IMR-90 (cell line): Measurements from ENCODE around the gene TXNRD1. TPM values are rescaled to one million over a fixed set of nuclear protein-coding genes. Genes with fewer than 3 reads are reported as not detected.
A peak's percentile ranks its signal among the peaks of the same experiment; 100 is the strongest.

Experiments
- ATAC-seq: fragments of 200-7000 bp; cut with Tn5 transposase; 2 replicates; pipeline ENCODE4 v1.9.1; 2020; ENCODE audit warnings: low read depth, mild to moderate bottlenecking, moderate library complexity
- BruUV-seq: library from RNA; stranded (reverse); fragments of 400-500 nt; replicated peaks from 2 replicates; lab custom pipeline; 2021; lab: Mats Ljungman, UMichigan
- CTCF ChIA-PET: fragments of 300-600 bp; formaldehyde crosslinking; extraction: SDS; loops from one replicate; lab custom pipeline; 2021; ENCODE audit warnings: antibody characterized with exemption; lab: Yijun Ruan, JAX
- POLR2A ChIA-PET: fragments of 300-600 bp; sonication (Branson Sonifier 250); formaldehyde crosslinking; loops from one replicate; lab custom pipeline; 2022; ENCODE audit warnings: antibody characterized with exemption; ENCODE audit not compliant: unreplicated experiment; lab: Charles Lee
- DNase-seq: peaks from one replicate; pipeline ENCODE4 v3.0.0; 2013
- H2AFZ ChIP-seq: replicated peaks from 2 replicates; pipeline ENCODE3; 2013; ENCODE audit warnings: low read length, mild to moderate bottlenecking; ENCODE audit not compliant: poor library complexity
- H2AK5ac ChIP-seq: 2 replicates; pipeline ENCODE4 v1.6.1; 2013; ENCODE audit warnings: low read depth, low read length, inconsistent platforms
- H2AK9ac ChIP-seq: replicated peaks from 2 replicates; pipeline ENCODE3; 2013; ENCODE audit warnings: mild to moderate bottlenecking, low read depth, low read length, moderate library complexity; ENCODE audit not compliant: poor library complexity
- H2BK120ac ChIP-seq: 2 replicates; pipeline ENCODE4 v1.6.1; 2013; ENCODE audit warnings: low read depth, low read length, inconsistent platforms
- H2BK15ac ChIP-seq: 3 replicates; pipeline ENCODE4 v1.6.1; 2013; ENCODE audit warnings: low read depth, low read length, inconsistent platforms
- H2BK20ac ChIP-seq: 2 replicates; pipeline ENCODE4 v1.6.1; 2013; ENCODE audit warnings: low read depth, mild to moderate bottlenecking, inconsistent platforms, low read length, moderate library complexity
- H2BK5ac ChIP-seq: 2 replicates; pipeline ENCODE4 v1.6.1; 2013; ENCODE audit warnings: mild to moderate bottlenecking, low read depth, low read length, inconsistent platforms; ENCODE audit not compliant: poor library complexity, severe bottlenecking
- H3K14ac ChIP-seq: replicated peaks from 2 replicates; pipeline ENCODE4 v1.6.1; 2013; ENCODE audit warnings: low read depth, low read length, inconsistent platforms
- H3K18ac ChIP-seq: 2 replicates; pipeline ENCODE4 v1.6.1; 2013; ENCODE audit warnings: low read depth, low read length, control low read depth
- H3K23ac ChIP-seq: 2 replicates; pipeline ENCODE4 v1.6.1; 2013; ENCODE audit warnings: low read depth, low read length, inconsistent platforms
- H3K27ac ChIP-seq: 2 replicates; pipeline ENCODE4 v1.5.1; 2013; ENCODE audit warnings: mild to moderate bottlenecking, control low read depth, low read length; ENCODE audit not compliant: insufficient read depth
- H3K27me3 ChIP-seq: 2 replicates; pipeline ENCODE4 v1.6.1; 2013; ENCODE audit warnings: low read length; ENCODE audit not compliant: control insufficient read depth, insufficient read depth
- H3K36me3 ChIP-seq: 2 replicates; pipeline ENCODE4 v1.6.1; 2013; ENCODE audit warnings: low read length, mixed read lengths; ENCODE audit not compliant: control insufficient read depth, insufficient read depth
- H3K4ac ChIP-seq: 2 replicates; pipeline ENCODE4 v1.6.1; 2013; ENCODE audit warnings: low read depth, low read length, inconsistent platforms
- H3K4me1 ChIP-seq: 2 replicates; pipeline ENCODE4 v1.6.1; 2013; ENCODE audit warnings: low read length, mixed read lengths; ENCODE audit not compliant: control insufficient read depth, insufficient read depth
- H3K4me2 ChIP-seq: 2 replicates; pipeline ENCODE4 v1.6.1; 2013; ENCODE audit warnings: low read depth, mild to moderate bottlenecking, control low read depth, low read length, moderate library complexity
- H3K4me3 ChIP-seq: 2 replicates; pipeline ENCODE4 v1.5.1; 2013; ENCODE audit warnings: low read depth, mild to moderate bottlenecking, control low read depth, low read length, moderate library complexity; ENCODE audit not compliant: insufficient read depth
- H3K56ac ChIP-seq: 2 replicates; pipeline ENCODE4 v1.6.1; 2013; ENCODE audit warnings: low read length, inconsistent platforms; ENCODE audit not compliant: insufficient read depth; ENCODE audit errors: extremely low read depth
- H3K79me1 ChIP-seq, 2 experiments: 2 replicates each; pipeline ENCODE4 v1.6.1; 2013; ENCODE audit warnings: low read length in 2 of 2, inconsistent platforms in 1 of 2, low read depth in 1 of 2
- H3K9ac ChIP-seq: 2 replicates; pipeline ENCODE4 v1.6.1; 2013; ENCODE audit warnings: low read depth, low read length, control low read depth
- H3K9me1 ChIP-seq: 2 replicates; pipeline ENCODE4 v1.6.1; 2013; ENCODE audit warnings: low read length, inconsistent platforms; ENCODE audit not compliant: insufficient read depth
- H3K9me3 ChIP-seq: 2 replicates; pipeline ENCODE4 v1.6.1; 2013; ENCODE audit warnings: low read length; ENCODE audit not compliant: control insufficient read depth, insufficient read depth
- H4K20me1 ChIP-seq: 2 replicates; pipeline ENCODE4 v1.6.1; 2013; ENCODE audit warnings: low read length, inconsistent platforms; ENCODE audit not compliant: insufficient read depth
- H4K5ac ChIP-seq: 2 replicates; pipeline ENCODE4 v1.6.1; 2013; ENCODE audit warnings: mild to moderate bottlenecking, low read depth, low read length, control low read depth
- H4K8ac ChIP-seq, 2 experiments: 2 replicates each; pipeline ENCODE4 v1.6.1; 2013; ENCODE audit warnings: low read depth in 2 of 2, low read length in 2 of 2, control low read depth in 1 of 2, inconsistent platforms in 1 of 2
- H4K91ac ChIP-seq: 2 replicates; pipeline ENCODE4 v1.6.1; 2013; ENCODE audit warnings: low read depth, low read length, inconsistent platforms; ENCODE audit not compliant: insufficient read depth
- BHLHE40 ChIP-seq: fragments of 150-350 bp; IDR thresholded peaks from 2 replicates; pipeline ENCODE4 v1.6.1; 2016; ENCODE audit warnings: mild to moderate bottlenecking, low read depth, low read length
- CEBPB ChIP-seq: IDR thresholded peaks from 2 replicates; pipeline ENCODE4 v1.6.1; 2012; ENCODE audit warnings: low read depth, low read length, improper control_type of control experiment
- CHD1 ChIP-seq: IDR thresholded peaks from 2 replicates; pipeline ENCODE4 v1.6.1; 2012; ENCODE audit warnings: low read depth, low read length, improper control_type of control experiment
- CTCF ChIP-seq: conservative IDR thresholded peaks from 2 replicates; pipeline ENCODE4 v1.5.1; 2012; ENCODE audit warnings: mild to moderate bottlenecking, low read depth, low read length, improper control_type of control experiment
- ELK1 ChIP-seq: fragments of 150-350 bp; IDR thresholded peaks from 2 replicates; pipeline ENCODE4 v1.6.1; 2016; ENCODE audit warnings: low read depth, mild to moderate bottlenecking, low read length, moderate library complexity, borderline replicate concordance
- FOS ChIP-seq: fragments of 150-350 bp; IDR thresholded peaks from 2 replicates; pipeline ENCODE4 v1.6.1; 2016; ENCODE audit warnings: low read depth, low read length
- MAFK ChIP-seq: IDR thresholded peaks from 2 replicates; pipeline ENCODE4 v1.6.1; 2012; ENCODE audit warnings: low read depth, low read length, improper control_type of control experiment
- MAZ ChIP-seq: IDR thresholded peaks from 2 replicates; pipeline ENCODE4 v1.6.1; 2012; ENCODE audit warnings: low read depth, mild to moderate bottlenecking, low read length, improper control_type of control experiment, moderate library complexity, borderline replicate concordance
- MXI1 ChIP-seq: IDR thresholded peaks from 2 replicates; pipeline ENCODE4 v1.6.1; 2012; ENCODE audit warnings: low read depth, mild to moderate bottlenecking, low read length, moderate library complexity, borderline replicate concordance
- NFE2L2 ChIP-seq: fragments of 150-350 bp; IDR thresholded peaks from 2 replicates; pipeline ENCODE4 v1.6.1; 2016; ENCODE audit warnings: low read depth, mild to moderate bottlenecking, low read length
- POLR2A ChIP-seq: IDR thresholded peaks from 2 replicates; pipeline ENCODE4 v1.6.1; 2012; ENCODE audit warnings: mild to moderate bottlenecking, low read depth, low read length
- RAD21 ChIP-seq: IDR thresholded peaks from 2 replicates; pipeline ENCODE4 v1.6.1; 2012; ENCODE audit warnings: low read length, improper control_type of control experiment
- RCOR1 ChIP-seq: IDR thresholded peaks from 2 replicates; pipeline ENCODE4 v1.6.1; 2012; ENCODE audit warnings: mild to moderate bottlenecking, low read length, improper control_type of control experiment; ENCODE audit not compliant: insufficient replicate concordance
- RFX5 ChIP-seq: IDR thresholded peaks from 2 replicates; pipeline ENCODE4 v1.8.0; 2012; ENCODE audit warnings: low read depth, mild to moderate bottlenecking, low read length, moderate library complexity
- SMC3 ChIP-seq: fragments of 150-350 bp; IDR thresholded peaks from 2 replicates; pipeline ENCODE4 v1.6.1; 2016; ENCODE audit warnings: low read depth, mild to moderate bottlenecking, antibody characterized with exemption, low read length, moderate library complexity
- WGBS, 2 experiments: methylation state at CpG; one replicate each; pipeline versions ENCODE4 v1.1.5 to v1.1.7; 2013; ENCODE audit warnings: missing lambda C conversion rate in 2 of 2; ENCODE audit not compliant: insufficient read length in 1 of 2; ENCODE audit errors: extremely low coverage in 2 of 2; 5-methylcytosine and 5-hydroxymethylcytosine counted together
- dilution Hi-C: fragments of 300-500 bp; cut with HindIII; formaldehyde crosslinking; loops from one replicate; pipeline ENCODE4 v1.14.3; 2018; ENCODE audit warnings: low sequenced_read_pairs; ENCODE audit not compliant: unreplicated experiment
- in situ Hi-C: fragments of 300-500 bp; cut with MboI; formaldehyde crosslinking; loops from 3 replicates; pipeline ENCODE4 v1.14.3; 2019; ENCODE audit warnings: low sequenced_read_pairs, inconsistent platforms, mixed read lengths
- intact Hi-C: fragments of 100-400 bp; cut with micrococcal nuclease; formaldehyde crosslinking; loops from 2 replicates; pipeline ENCODE4 v1.10.0; 2022
- polyA plus RNA-seq, 3 experiments: library from polyadenylated mRNA; depleted of rRNA; stranded (reverse); fragments of >200 nt; gene quantifications; 2 replicates each; pipeline ENCODE4 v1.2.3, GENCODE V29; 2012; ENCODE audit warnings: low replicate concordance in 1 of 3
- total RNA-seq: library from RNA; depleted of rRNA; stranded (reverse); fragments of >200 nt; gene quantifications from 2 replicates; pipeline ENCODE4 v1.2.3, GENCODE V29; 2012
- TF ChIP-seq, protein P1 (sequence below): fragments of 150-350 bp; IDR thresholded peaks from 2 replicates; pipeline ENCODE4 v1.6.1; 2017; ENCODE audit warnings: mild to moderate bottlenecking, antibody characterized with exemption, low read length, low read depth

The TXNRD1 gene
- total and polyA plus RNA-seq, 2 of the 4 experiments (the other 2 are of a cell fraction) = 379 to 582 TPM

DNA sequence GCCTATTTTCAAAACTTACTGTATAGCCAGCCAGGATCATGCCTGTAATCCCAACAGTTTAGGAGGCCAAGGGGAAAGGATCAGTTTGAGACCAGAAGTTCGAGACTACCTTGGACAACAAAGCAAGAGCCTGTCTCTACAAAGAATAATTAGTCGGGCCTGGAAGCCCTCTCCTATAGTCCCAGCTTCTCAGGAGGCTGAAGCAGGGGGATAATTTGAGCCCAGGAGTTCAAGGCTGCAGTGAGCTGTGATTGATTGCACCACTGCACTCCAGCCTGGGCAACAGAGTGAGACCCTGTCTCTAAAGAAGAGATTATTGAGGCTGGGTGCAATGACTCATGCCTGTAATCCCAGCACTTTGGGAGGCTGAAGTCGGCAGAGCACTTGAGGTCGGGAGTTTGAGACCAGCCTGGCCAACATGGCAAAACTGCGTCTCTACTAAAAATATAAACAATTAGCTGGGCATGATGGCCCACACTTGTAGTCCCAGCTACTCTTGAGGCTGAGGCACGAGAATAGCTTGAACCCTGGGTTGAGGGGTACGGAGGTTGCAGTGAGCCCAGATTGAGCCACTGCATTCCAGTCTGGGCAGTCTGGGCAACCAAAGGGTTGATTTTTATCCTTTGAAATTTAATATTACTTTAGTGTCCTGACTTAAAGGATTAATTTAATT, 102.1 kb downstream of the TXNRD1 start:
- no peak overlapping the region for H2AFZ ChIP-seq
- peaks cover 8% of the 10 kb centered on the region; the same call in 1 of the 2 replicates for H3K9me1 ChIP-seq
- H2BK20ac ChIP-seq = no peak overlapping the region
- in situ Hi-C loops = no loop called here
- no TSS peak for BruUV-seq
- intact Hi-C loops = no loop called here
- H3K56ac ChIP-seq = no peak overlapping the region
- H3K23ac ChIP-seq = no peak overlapping the region
- peaks cover 88% of the 10 kb centered on the region for H4K20me1 ChIP-seq
- H3K4me3 ChIP-seq = no peak overlapping the region
- no peak overlapping the region for H2AK9ac ChIP-seq
- peak overlapping the region; percentile 29 for H2BK5ac ChIP-seq
- no peak overlapping the region for H4K5ac ChIP-seq
- no peak overlapping the region for H2AK5ac ChIP-seq
- peak overlapping the region; percentile 10; the same call in 1 of the 2 replicates for H3K27ac ChIP-seq
- POLR2A ChIA-PET = no interaction called here
- CTCF ChIA-PET = no interaction called here
- WGBS, 2 experiments = no CpG with 5 or more reads among the region's 7 CpGs
- no peak overlapping the region for H3K14ac ChIP-seq
- 0 out of 4 replicates have a peak overlapping the region, but pooled peaks of 1 of the 2 experiments have one; percentile 19 for H4K8ac ChIP-seq
- no peak for ATAC-seq
- no peak overlapping the region for H2BK120ac ChIP-seq
- H3K27me3 ChIP-seq = no peaks in the 10 kb centered on the region
- H4K91ac ChIP-seq = no peak overlapping the region
- H3K4me2 ChIP-seq = no peak overlapping the region
- H3K36me3 ChIP-seq = peaks cover 70% of the 10 kb centered on the region
- DNase-seq = no peak
- no peak overlapping the region for H3K4ac ChIP-seq
- dilution Hi-C loops = no loop called here
- no peak for TF ChIP-seq POLR2A
- no peak for TF ChIP-seq RAD21
- TF ChIP-seq MXI1 = no peak
- TF ChIP-seq, protein P1, sequence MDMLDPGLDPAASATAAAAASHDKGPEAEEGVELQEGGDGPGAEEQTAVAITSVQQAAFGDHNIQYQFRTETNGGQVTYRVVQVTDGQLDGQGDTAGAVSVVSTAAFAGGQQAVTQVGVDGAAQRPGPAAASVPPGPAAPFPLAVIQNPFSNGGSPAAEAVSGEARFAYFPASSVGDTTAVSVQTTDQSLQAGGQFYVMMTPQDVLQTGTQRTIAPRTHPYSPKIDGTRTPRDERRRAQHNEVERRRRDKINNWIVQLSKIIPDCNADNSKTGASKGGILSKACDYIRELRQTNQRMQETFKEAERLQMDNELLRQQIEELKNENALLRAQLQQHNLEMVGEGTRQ = no peak
- TF ChIP-seq MAFK = no peak
- TF ChIP-seq BHLHE40 = no peak
- TF ChIP-seq NFE2L2 = no peak
- no peak for TF ChIP-seq FOS
- no peak for TF ChIP-seq RCOR1
- no peak for TF ChIP-seq MAZ
- no peak for TF ChIP-seq RFX5
- TF ChIP-seq CHD1 = no peak
- TF ChIP-seq CEBPB = no peak
- no peak for TF ChIP-seq SMC3
- TF ChIP-seq CTCF = no peak
- TF ChIP-seq ELK1 = no peak
- peaks cover 15% of the 10 kb centered on the region for H3K4me1 ChIP-seq
- H2BK15ac ChIP-seq = no peak overlapping the region
- peaks cover 27 to 65% of the 10 kb centered on the region in 2 experiments for H3K79me1 ChIP-seq
- no peaks in the 10 kb centered on the region for H3K9me3 ChIP-seq
- no peak overlapping the region for H3K9ac ChIP-seq
- H3K18ac ChIP-seq = no peak overlapping the region
